ENCODE data around the gene PLSCR4.

PLSCR4 gene

GRCh38 chr3:146199762-146200161 lies 51.1 kb downstream of the PLSCR4 start:
- H2AFZ ChIP-seq (ENCODE audit: low read depth, low read length) = no peak overlapping the region
- H3K27me3 ChIP-seq (ENCODE audit: insufficient read depth, low read length) = no peaks in the 10 kb centered on the region
- H3K36me3 ChIP-seq (ENCODE audit: insufficient read depth, low read length) = no peaks in the 10 kb centered on the region
- no peaks in the 10 kb centered on the region for H3K4me1 ChIP-seq (ENCODE audit: insufficient read depth, low read length)
- H3K4me3 ChIP-seq (ENCODE audit: low read length) = no peak overlapping the region
- H3K9me3 ChIP-seq (ENCODE audit: low read length) = no peaks in the 10 kb centered on the region

GRCh38 chr3:146196789-146197188 lies 54.1 kb downstream of the PLSCR4 start:
- no peak overlapping the region for H3K4me3 ChIP-seq (ENCODE audit: low read length)
- no peaks in the 10 kb centered on the region for H3K9me3 ChIP-seq (ENCODE audit: low read length)
- H3K27me3 ChIP-seq (ENCODE audit: insufficient read depth, low read length) = no peaks in the 10 kb centered on the region
- H3K4me1 ChIP-seq (ENCODE audit: insufficient read depth, low read length) = no peaks in the 10 kb centered on the region
- H3K36me3 ChIP-seq (ENCODE audit: insufficient read depth, low read length) = no peaks in the 10 kb centered on the region
- no peak overlapping the region for H2AFZ ChIP-seq (ENCODE audit: low read depth, low read length)

DNA sequence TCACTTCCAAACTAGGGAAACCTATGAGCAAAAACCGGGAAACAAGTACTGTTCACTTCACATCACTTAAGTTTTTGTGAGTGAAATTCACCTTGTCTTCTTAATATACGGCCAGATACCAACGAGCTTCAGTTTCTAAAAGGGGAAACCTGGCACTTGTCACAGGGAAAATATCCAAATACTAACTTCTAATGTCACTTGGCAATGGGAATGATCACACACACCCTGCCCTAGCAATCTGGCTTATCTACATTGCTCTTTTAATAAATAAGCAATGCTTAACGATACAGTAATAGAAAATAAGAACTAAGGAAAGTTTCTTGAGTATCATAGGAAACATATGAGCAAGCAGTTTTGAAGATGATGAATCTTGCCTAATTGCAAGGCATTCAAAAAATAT lies 55.3 kb downstream of the PLSCR4 start:
- Histone ChIP-seq H3K9me3 (ENCODE audit: low read length) (no peaks in the 10 kb centered on the region), H3K4me1 (ENCODE audit: insufficient read depth, low read length) (no peaks in the 10 kb centered on the region), H3K27me3 (ENCODE audit: insufficient read depth, low read length) (no peaks in the 10 kb centered on the region), H3K36me3 (ENCODE audit: insufficient read depth, low read length) (no peaks in the 10 kb centered on the region), H2AFZ (ENCODE audit: low read depth, low read length) (no peak overlapping the region), H3K4me3 (ENCODE audit: low read length) (no peak overlapping the region)

DNA sequence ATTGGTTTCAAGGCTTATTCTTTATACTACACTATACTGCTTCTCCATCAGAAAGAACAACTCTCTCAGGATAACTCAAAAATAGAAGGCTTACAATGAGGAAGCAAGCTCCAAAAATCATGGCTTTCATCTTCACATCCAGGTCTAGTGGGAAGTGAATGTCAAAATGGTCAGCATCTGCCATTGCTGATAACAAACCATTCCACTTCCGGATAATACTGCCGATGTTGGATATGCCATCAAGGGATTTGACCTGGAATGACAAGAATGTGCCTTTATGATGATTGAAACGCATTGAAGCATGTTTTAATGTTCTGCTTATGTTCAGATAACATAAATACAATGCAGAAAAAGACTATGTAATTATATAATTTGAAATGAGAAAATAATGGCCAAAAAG lies 55.9 kb downstream of the PLSCR4 start:
- Histone ChIP-seq H2AFZ (ENCODE audit: low read depth, low read length) (no peak overlapping the region), H3K4me3 (ENCODE audit: low read length) (no peak overlapping the region), H3K27me3 (ENCODE audit: insufficient read depth, low read length) (no peaks in the 10 kb centered on the region), H3K9me3 (ENCODE audit: low read length) (no peaks in the 10 kb centered on the region), H3K36me3 (ENCODE audit: insufficient read depth, low read length) (no peaks in the 10 kb centered on the region), H3K4me1 (ENCODE audit: insufficient read depth, low read length) (no peaks in the 10 kb centered on the region)

- H3K4me3 ChIP-seq (ENCODE audit: low read length) = no peak overlapping the region
- no peaks in the 10 kb centered on the region for H3K36me3 ChIP-seq (ENCODE audit: insufficient read depth, low read length)
- no peak overlapping the region for H2AFZ ChIP-seq (ENCODE audit: low read depth, low read length)
- H3K9me3 ChIP-seq (ENCODE audit: low read length) = no peaks in the 10 kb centered on the region
- no peaks in the 10 kb centered on the region for H3K27me3 ChIP-seq (ENCODE audit: insufficient read depth, low read length)
- H3K4me1 ChIP-seq (ENCODE audit: insufficient read depth, low read length) = no peaks in the 10 kb centered on the region
These were observed 59.9 kb downstream of the PLSCR4 start for GRCh38 chr3:146191051-146191450.

DNA sequence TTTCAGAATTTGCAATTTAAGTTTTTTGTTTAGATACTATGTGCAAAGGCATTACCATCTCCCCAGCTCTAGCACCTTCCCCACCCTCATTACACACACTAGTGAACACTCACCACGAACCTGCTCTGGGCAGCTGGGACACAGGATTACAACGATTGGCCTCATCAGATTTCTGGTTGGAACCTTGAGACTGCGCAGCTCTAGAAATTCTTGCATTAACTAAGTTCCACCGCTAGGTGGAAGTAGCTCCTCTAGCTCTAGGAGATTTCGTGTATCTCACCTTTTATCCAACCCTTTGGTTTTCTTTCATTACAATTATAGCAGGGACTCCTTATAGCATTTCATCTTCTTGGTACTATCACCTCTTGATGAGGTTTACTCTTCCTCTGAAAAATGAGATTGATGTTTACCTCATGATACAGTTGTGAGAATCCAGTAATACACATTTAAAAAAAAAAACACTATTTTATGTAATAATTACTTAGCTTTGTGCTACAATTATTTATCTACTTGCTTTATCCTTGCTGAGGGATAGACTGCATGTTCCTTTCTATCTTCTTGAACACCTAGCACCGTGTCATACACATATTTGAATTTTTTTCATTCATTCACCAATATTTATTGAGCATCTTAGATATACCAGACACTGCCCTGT lies 61.3 kb downstream of the PLSCR4 start:
- H3K4me1 ChIP-seq (ENCODE audit: insufficient read depth, low read length) = no peaks in the 10 kb centered on the region
- no peak overlapping the region for H3K4me3 ChIP-seq (ENCODE audit: low read length)
- no peaks in the 10 kb centered on the region for H3K36me3 ChIP-seq (ENCODE audit: insufficient read depth, low read length)
- H2AFZ ChIP-seq (ENCODE audit: low read depth, low read length) = no peak overlapping the region
- H3K9me3 ChIP-seq (ENCODE audit: low read length) = no peaks in the 10 kb centered on the region
- H3K27me3 ChIP-seq (ENCODE audit: insufficient read depth, low read length) = no peaks in the 10 kb centered on the region

DNA sequence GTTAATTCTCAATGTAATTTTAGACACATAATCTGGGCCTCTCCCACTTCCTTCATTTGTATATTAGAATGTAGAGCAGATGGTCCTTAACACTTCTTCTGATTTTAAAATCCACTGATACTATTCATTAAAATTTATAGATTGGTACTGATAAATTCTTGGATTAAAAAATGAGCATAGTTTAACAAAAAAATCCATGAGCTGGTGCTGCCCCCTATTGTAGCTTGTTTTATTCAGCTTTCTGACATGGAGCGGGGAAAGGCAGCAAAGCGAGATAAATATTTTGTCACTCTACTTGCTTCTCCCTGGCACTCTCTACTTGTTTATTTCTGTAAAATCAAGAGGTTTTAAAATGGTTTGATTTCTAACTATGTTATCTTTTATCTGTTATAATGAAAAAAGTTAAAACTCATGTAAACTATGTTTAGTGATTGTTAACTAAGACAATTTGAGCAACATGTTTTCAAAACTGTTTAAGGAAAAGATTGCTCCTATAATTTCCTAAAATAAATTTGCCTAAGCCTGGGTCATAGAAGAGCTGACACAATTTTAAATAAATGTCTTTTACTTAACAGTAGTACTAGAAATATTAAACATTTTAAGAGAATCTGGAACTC lies 63.5 kb downstream of the PLSCR4 start:
- no peaks in the 10 kb centered on the region for H3K27me3 ChIP-seq (ENCODE audit: insufficient read depth, low read length)
- no peaks in the 10 kb centered on the region for H3K4me1 ChIP-seq (ENCODE audit: insufficient read depth, low read length)
- H3K36me3 ChIP-seq (ENCODE audit: insufficient read depth, low read length) = no peaks in the 10 kb centered on the region
- H2AFZ ChIP-seq (ENCODE audit: low read depth, low read length) = no peak overlapping the region
- no peak overlapping the region for H3K4me3 ChIP-seq (ENCODE audit: low read length)
- no peaks in the 10 kb centered on the region for H3K9me3 ChIP-seq (ENCODE audit: low read length)

DNA sequence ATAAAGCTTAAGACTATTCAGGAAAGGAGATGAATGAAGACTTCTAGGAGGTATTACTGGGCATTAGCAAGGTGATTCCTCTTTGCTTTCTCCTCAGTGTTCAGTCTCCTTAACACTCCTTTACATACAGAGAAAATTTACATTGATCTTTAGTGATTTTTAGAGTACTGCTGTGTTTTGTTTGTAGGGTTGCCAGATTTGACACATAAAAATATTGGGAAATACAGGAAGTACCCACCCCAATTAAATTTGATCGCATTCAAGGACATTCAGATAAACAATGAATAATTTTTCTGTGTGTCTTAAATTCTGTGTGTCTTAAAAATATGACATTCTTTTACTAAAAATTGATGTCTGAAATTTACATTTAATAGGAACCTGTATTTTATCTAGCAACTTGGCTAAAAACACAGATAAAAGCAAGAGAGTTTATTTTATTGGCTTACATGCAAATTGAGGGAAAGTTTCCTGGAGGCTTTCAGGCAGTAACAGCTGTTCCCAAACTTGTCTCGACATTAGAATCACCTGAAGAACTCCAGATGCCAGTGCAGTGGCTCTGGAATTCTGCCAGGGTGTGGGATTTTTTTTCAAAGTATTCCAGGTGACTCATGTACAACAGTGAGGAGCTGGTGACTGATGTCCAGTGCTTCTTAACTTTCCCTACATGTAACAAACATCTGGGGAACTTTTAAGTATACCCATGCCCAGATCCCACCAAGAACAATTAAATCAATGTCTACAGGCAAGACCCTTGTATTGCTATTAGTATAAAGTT lies 66.5 kb downstream of the PLSCR4 start:
- no peaks in the 10 kb centered on the region for H3K27me3 ChIP-seq (ENCODE audit: insufficient read depth, low read length)
- H3K36me3 ChIP-seq (ENCODE audit: insufficient read depth, low read length) = no peaks in the 10 kb centered on the region
- no peaks in the 10 kb centered on the region for H3K9me3 ChIP-seq (ENCODE audit: low read length)
- no peaks in the 10 kb centered on the region for H3K4me1 ChIP-seq (ENCODE audit: insufficient read depth, low read length)
- H3K4me3 ChIP-seq (ENCODE audit: low read length) = no peak overlapping the region
- H2AFZ ChIP-seq (ENCODE audit: low read depth, low read length) = no peak overlapping the region

- Histone ChIP-seq H3K4me3 (ENCODE audit: low read length) (no peak overlapping the region), H3K36me3 (ENCODE audit: insufficient read depth, low read length) (no peaks in the 10 kb centered on the region), H3K4me1 (ENCODE audit: insufficient read depth, low read length) (no peaks in the 10 kb centered on the region), H3K27me3 (ENCODE audit: insufficient read depth, low read length) (no peaks in the 10 kb centered on the region), H2AFZ (ENCODE audit: low read depth, low read length) (no peak overlapping the region), H3K9me3 (ENCODE audit: low read length) (no peaks in the 10 kb centered on the region)
These were observed 69.7 kb downstream of the PLSCR4 start for GRCh38 chr3:146181216-146181615.

DNA sequence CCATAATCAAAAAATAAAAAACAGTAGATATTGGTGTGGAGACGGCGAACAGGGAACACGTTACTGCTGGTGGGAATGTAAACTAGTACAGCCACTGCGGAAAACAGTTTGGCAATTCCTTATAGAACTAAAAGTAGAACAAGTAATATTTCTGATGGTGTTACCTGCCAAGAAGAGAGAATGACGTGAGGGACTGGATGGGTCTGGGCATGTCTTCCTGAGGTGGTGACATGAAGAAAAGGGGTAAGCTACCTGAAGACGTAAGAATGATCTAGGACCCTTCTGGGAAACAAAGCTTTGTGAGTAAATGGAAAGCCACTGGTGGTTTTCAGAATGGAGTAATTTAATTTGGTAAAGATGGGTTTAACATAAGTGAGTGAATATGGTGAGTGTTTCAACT lies 70.5 kb downstream of the PLSCR4 start:
- H2AFZ ChIP-seq (ENCODE audit: low read depth, low read length) = no peak overlapping the region
- no peaks in the 10 kb centered on the region for H3K9me3 ChIP-seq (ENCODE audit: low read length)
- H3K4me3 ChIP-seq (ENCODE audit: low read length) = no peak overlapping the region
- no peaks in the 10 kb centered on the region for H3K4me1 ChIP-seq (ENCODE audit: insufficient read depth, low read length)
- no peaks in the 10 kb centered on the region for H3K36me3 ChIP-seq (ENCODE audit: insufficient read depth, low read length)
- H3K27me3 ChIP-seq (ENCODE audit: insufficient read depth, low read length) = no peaks in the 10 kb centered on the region

GRCh38 chr3:146178006-146178689 lies 72.8 kb downstream of the PLSCR4 start:
- no peak overlapping the region for H2AFZ ChIP-seq (ENCODE audit: low read depth, low read length)
- H3K4me1 ChIP-seq (ENCODE audit: insufficient read depth, low read length) = no peaks in the 10 kb centered on the region
- no peaks in the 10 kb centered on the region for H3K27me3 ChIP-seq (ENCODE audit: insufficient read depth, low read length)
- H3K4me3 ChIP-seq (ENCODE audit: low read length) = no peak overlapping the region
- H3K36me3 ChIP-seq (ENCODE audit: insufficient read depth, low read length) = no peaks in the 10 kb centered on the region
- H3K9me3 ChIP-seq (ENCODE audit: low read length) = no peaks in the 10 kb centered on the region

- H3K27me3 ChIP-seq (ENCODE audit: insufficient read depth, low read length) = no peaks in the 10 kb centered on the region
- H3K4me1 ChIP-seq (ENCODE audit: insufficient read depth, low read length) = no peaks in the 10 kb centered on the region
- H3K4me3 ChIP-seq (ENCODE audit: low read length) = no peak overlapping the region
- H3K9me3 ChIP-seq (ENCODE audit: low read length) = no peaks in the 10 kb centered on the region
- H3K36me3 ChIP-seq (ENCODE audit: insufficient read depth, low read length) = no peaks in the 10 kb centered on the region
- H2AFZ ChIP-seq (ENCODE audit: low read depth, low read length) = no peak overlapping the region
These were observed 73.4 kb downstream of the PLSCR4 start for GRCh38 chr3:146177519-146177918.

DNA sequence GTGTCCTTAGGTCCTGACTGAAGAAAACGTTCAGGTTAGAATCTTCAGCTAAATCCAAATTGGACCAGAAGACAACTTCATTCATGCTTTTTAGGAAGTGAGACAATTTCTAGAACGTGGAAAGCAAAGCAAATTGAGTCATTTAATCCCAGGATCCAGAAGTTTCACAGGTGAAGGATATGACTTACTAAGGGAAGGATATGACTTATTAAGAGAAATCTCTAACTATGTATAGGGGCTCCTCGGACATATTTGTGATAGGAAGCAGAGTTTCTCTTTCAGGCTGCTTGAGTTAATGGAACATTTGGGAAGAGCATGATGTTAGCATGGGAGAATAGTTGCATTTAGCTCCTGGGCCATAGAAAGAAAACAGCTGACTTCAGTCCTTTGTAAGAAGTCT lies 73.8 kb downstream of the PLSCR4 start:
- H3K4me3 ChIP-seq (ENCODE audit: low read length) = no peak overlapping the region
- H3K9me3 ChIP-seq (ENCODE audit: low read length) = no peaks in the 10 kb centered on the region
- no peaks in the 10 kb centered on the region for H3K36me3 ChIP-seq (ENCODE audit: insufficient read depth, low read length)
- no peak overlapping the region for H2AFZ ChIP-seq (ENCODE audit: low read depth, low read length)
- H3K4me1 ChIP-seq (ENCODE audit: insufficient read depth, low read length) = no peaks in the 10 kb centered on the region
- H3K27me3 ChIP-seq (ENCODE audit: insufficient read depth, low read length) = no peaks in the 10 kb centered on the region

All from neuron (in vitro differentiated cells).